Stimulated activated CD4-positive, alpha-beta T cell treated with anti-CD3 and anti-CD28 coated beads, Interleukin-2, amount 100 ng/mL, for 4 hours (primary cell): Measurements from ENCODE around the gene AGPAT2.

Experiments used
- DNase-seq: peaks from one replicate; pipeline ENCODE4 v3.0.0-alpha.2; 2020; ENCODE audit warnings: low read depth

The AGPAT2 gene

DNA sequence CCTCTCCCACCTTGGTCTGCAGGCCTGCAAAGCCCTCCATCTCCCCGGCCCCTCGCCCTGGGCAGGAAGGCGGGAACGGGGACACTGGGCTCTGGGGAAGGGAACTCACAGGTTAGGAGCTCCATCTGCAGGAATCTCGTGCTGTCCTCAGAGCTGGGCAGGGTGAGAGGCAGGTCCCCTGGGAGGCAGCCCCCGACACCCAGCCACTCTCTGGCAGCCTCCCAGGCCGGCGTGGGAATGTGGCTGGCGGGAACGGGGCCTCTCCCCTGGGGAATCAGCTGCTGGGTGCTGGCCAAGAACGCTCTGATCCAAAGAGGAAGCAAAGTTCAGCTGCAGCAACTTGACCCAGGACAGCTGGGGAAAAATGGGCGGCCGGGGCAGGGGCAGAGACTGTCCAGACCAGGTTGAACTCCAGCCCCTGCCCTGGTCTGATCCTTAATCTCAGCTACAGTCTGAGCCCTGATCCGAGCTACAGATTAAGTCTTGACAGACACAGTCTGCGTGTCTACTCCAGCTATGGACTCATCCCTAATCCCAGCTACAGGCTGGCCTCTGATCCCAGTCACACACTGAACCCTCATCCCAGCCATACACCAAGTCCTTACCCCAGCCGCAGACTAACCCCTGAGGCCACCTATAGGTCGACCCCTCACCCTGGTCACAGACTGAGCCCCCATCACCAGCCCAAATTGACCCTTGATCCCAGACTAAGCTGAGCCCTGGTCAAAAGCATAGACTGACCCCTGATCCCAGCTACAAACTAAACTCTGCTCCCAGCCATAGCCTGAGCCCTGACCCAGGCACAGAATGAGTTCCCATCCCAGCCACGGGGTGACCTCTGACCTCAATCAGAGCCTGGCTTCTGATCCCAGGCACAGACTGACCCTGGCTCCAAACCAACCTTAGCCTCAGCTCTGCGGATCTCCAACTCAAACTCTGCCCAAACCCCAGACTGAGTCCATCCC, 61.9 kb downstream of the AGPAT2 start:
- no peak for DNase-seq

DNA sequence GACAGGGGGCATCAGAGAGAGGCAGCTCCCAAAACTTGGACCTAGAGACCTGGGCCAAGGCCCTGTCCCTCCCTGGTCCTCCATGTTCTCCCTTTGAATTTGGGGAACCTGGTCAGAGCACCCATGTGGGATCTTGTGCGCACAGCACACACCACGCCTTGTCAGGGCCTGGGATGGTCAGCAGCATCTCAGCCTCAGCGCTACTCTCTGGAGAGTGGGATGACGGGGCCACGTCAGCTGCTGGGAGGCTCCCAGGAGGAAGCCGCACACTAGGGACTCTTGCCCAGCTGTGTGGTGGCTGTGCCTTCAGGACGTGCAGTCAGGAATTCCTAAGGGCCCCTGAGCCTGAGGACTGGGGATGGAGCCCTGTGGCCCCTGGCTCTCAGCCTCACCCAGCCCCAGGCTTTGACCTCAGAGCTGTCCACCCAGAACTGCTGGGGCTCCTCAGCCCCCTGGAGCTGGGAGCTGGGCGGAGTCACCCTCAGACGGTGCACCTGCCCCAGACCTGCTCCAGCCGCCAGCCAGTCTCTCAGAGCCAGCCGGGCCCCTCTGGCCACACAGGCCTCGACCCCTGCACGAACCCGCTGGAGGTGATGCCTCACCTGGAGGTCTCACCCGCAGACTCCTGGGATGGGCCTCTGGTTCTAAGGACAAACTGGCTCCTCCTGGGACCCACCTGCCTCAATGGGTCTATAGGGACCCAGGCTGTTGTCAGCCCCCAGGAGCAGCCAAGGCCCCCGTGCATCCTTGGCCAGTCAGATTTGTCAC, 62.9 kb downstream of the AGPAT2 start:
- no peak for DNase-seq

DNA sequence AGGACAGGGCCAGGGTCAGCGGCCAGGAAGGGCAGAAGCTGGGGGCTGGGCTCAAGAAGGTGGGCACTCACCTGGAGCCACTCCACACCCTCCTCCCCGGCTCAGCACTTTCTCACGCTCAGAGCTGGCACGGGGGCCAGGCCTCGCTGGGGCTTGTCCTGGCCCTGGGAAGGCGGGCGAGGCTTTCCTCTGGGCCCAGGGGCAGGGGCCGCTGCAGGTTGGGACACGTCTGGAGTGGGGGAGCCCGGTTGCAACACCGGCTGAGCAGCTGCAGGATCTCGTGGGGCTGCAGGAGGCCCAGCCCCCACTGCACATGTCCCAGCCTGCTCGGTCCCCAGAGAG, 63.4 kb downstream of the AGPAT2 start:
- no peak for DNase-seq
